Measurements from ENCODE around the gene CABP1. TPM values are rescaled to one million over a fixed set of nuclear protein-coding genes. Genes with fewer than 3 reads are reported as not detected.

CABP1 gene
- total and polyA plus RNA-seq, 9 of the 15 experiments (the other 6 are each of a cell fraction or from before 2014, with no cell fraction given), result not detected

DNA sequence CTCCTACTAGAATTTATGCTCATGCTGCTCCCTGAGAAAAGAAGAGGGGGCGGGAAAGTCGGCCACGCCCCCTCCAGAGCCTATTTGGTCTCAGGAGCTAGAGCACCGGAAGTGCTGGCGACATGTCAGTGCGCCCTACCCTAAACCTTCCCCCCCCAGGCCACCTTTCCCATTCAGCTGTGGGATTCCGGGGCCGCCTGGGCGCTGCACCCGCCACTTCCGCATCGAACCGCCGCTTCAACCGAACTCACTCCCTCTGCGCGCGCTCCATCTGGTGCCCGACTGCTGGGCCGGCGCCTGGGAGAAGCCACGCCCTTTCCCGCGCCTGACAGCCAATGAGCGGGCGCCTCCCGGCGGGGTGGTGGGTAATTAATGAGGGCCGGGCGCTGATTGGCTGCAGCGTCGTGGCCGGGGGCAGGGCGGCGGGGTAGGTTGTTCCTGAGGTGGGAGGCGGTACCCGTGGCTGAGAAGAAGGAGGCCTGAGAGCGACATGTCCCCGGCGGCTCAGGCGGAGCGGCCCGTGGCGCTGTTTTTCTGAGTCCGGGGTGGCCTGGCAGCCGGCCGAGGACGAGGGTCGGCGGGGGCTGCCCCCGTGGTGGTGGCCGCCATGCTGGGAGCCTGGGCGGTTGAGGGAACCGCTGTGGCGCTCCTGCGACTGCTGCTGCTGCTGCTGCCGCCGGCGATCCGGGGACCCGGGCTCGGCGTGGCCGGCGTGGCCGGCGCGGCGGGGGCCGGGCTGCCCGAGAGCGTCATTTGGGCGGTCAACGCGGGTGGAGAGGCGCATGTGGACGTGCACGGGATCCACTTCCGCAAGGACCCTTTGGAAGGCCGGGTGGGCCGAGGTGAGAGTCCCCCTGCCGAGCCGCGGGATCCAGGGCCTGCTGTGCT lies 46.5 kb downstream of the CABP1 start, which contains the start of gene MLEC (continued):
- TF ChIP-seq, protein P1, sequence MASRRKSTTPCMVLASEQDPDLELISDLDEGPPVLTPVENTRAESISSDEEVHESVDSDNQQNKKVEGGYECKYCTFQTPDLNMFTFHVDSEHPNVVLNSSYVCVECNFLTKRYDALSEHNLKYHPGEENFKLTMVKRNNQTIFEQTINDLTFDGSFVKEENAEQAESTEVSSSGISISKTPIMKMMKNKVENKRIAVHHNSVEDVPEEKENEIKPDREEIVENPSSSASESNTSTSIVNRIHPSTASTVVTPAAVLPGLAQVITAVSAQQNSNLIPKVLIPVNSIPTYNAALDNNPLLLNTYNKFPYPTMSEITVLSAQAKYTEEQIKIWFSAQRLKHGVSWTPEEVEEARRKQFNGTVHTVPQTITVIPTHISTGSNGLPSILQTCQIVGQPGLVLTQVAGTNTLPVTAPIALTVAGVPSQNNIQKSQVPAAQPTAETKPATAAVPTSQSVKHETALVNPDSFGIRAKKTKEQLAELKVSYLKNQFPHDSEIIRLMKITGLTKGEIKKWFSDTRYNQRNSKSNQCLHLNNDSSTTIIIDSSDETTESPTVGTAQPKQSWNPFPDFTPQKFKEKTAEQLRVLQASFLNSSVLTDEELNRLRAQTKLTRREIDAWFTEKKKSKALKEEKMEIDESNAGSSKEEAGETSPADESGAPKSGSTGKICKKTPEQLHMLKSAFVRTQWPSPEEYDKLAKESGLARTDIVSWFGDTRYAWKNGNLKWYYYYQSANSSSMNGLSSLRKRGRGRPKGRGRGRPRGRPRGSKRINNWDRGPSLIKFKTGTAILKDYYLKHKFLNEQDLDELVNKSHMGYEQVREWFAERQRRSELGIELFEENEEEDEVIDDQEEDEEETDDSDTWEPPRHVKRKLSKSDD (conservative IDR thresholded peaks at IDR 0.05; ENCODE audit: low read length), result no peak
- TF ChIP-seq RUNX1 (IDR thresholded peaks at IDR 0.05; ENCODE audit: low read depth) (no peak), SIRT6 (IDR thresholded peaks at IDR 0.05; ENCODE audit: low read depth, low read length) (no peak), TEAD1 (CRISPR knock-in tag; IDR thresholded peaks at IDR 0.05) (no peak; a peak in 1 of 4 replicates), TCF3 (CRISPR knock-in tag; IDR thresholded peaks at IDR 0.05) (peak; percentile 51; the same call in 1 of the 2 replicates), RBM14 (IDR thresholded peaks at IDR 0.05; ENCODE audit: borderline replicate concordance, insufficient read depth, low read depth, low read length) (no peak), PHF20 (IDR thresholded peaks at IDR 0.05; ENCODE audit: partially characterized antibody) (peak; percentile 86), ETV5 (CRISPR knock-in tag; IDR thresholded peaks at IDR 0.05; ENCODE audit: low read depth) (peak; percentile 86), TRIM24 (IDR thresholded peaks at IDR 0.05) (peak in 1 of 2 experiments; percentile 98; a peak in 2 of 4 replicates), ZNF133 (CRISPR knock-in tag; IDR thresholded peaks at IDR 0.05) (no peak)
- TF ChIP-seq, protein P2, sequence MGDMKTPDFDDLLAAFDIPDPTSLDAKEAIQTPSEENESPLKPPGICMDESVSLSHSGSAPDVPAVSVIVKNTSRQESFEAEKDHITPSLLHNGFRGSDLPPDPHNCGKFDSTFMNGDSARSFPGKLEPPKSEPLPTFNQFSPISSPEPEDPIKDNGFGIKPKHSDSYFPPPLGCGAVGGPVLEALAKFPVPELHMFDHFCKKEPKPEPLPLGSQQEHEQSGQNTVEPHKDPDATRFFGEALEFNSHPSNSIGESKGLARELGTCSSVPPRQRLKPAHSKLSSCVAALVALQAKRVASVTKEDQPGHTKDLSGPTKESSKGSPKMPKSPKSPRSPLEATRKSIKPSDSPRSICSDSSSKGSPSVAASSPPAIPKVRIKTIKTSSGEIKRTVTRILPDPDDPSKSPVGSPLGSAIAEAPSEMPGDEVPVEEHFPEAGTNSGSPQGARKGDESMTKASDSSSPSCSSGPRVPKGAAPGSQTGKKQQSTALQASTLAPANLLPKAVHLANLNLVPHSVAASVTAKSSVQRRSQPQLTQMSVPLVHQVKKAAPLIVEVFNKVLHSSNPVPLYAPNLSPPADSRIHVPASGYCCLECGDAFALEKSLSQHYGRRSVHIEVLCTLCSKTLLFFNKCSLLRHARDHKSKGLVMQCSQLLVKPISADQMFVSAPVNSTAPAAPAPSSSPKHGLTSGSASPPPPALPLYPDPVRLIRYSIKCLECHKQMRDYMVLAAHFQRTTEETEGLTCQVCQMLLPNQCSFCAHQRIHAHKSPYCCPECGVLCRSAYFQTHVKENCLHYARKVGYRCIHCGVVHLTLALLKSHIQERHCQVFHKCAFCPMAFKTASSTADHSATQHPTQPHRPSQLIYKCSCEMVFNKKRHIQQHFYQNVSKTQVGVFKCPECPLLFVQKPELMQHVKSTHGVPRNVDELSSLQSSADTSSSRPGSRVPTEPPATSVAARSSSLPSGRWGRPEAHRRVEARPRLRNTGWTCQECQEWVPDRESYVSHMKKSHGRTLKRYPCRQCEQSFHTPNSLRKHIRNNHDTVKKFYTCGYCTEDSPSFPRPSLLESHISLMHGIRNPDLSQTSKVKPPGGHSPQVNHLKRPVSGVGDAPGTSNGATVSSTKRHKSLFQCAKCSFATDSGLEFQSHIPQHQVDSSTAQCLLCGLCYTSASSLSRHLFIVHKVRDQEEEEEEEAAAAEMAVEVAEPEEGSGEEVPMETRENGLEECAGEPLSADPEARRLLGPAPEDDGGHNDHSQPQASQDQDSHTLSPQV (IDR thresholded peaks at IDR 0.05), result no peak
- TF ChIP-seq, protein P3, sequence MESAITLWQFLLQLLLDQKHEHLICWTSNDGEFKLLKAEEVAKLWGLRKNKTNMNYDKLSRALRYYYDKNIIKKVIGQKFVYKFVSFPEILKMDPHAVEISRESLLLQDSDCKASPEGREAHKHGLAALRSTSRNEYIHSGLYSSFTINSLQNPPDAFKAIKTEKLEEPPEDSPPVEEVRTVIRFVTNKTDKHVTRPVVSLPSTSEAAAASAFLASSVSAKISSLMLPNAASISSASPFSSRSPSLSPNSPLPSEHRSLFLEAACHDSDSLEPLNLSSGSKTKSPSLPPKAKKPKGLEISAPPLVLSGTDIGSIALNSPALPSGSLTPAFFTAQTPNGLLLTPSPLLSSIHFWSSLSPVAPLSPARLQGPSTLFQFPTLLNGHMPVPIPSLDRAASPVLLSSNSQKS (CRISPR knock-in tag; IDR thresholded peaks at IDR 0.05), result no peak
- TF ChIP-seq, protein P4, sequence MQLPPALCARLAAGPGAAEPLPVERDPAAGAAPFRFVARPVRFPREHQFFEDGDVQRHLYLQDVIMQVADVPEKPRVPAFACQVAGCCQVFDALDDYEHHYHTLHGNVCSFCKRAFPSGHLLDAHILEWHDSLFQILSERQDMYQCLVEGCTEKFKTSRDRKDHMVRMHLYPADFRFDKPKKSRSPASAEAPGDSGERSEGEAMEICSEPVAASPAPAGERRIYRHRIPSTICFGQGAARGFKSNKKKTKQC (CRISPR knock-in tag; IDR thresholded peaks at IDR 0.05), result no peak
- TF ChIP-seq, protein P5, sequence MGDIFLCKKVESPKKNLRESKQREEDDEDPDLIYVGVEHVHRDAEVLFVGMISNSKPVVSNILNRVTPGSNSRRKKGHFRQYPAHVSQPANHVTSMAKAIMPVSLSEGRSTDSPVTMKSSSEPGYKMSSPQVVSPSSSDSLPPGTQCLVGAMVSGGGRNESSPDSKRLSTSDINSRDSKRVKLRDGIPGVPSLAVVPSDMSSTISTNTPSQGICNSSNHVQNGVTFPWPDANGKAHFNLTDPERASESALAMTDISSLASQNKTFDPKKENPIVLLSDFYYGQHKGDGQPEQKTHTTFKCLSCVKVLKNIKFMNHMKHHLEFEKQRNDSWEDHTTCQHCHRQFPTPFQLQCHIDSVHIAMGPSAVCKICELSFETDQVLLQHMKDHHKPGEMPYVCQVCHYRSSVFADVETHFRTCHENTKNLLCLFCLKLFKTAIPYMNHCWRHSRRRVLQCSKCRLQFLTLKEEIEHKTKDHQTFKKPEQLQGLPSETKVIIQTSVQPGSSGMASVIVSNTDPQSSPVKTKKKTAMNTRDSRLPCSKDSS (IDR thresholded peaks at IDR 0.05; ENCODE audit: low read depth, partially characterized antibody), result no peak
